SK-N-MC (cell line): Measurements from ENCODE around the gene CACNA2D4.

Source experiments
- EZH2 ChIP-seq: fragments of 200-600 bp; sonication (generic); IDR thresholded peaks from one replicate; pipeline ENCODE4 v1.6.1; 2017; ENCODE audit warnings: antibody characterized with exemption
- POLR2AphosphoS5 ChIP-seq: IDR thresholded peaks from 2 replicates; pipeline ENCODE4 v1.6.1; 2012; ENCODE audit warnings: mild to moderate bottlenecking, low read depth, low read length, borderline replicate concordance

DNA sequence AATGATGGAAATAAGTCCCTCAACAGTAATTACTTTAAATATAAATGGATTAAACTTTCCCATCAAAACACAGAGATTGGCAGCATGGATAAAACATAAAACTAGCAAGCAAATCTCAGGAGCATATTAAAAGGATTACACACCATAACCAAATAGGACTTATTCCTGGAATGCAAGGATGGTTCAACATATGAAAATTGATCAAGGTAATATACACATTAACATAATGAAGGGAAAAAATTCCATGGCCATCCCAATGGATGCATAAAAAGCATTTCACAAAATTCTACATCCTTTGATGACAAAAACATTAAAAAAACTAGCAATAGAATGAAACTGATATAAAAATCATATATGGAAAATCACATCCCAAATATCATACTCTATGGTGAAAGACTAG, 13.6 kb downstream of the CACNA2D4 start:
- TF ChIP-seq EZH2 (no peak), POLR2AphosphoS5 (no peak)
